Measurements from ENCODE around the gene CNTNAP2. TPM values are rescaled to one million over a fixed set of nuclear protein-coding genes. Genes with fewer than 3 reads are reported as not detected.

The CNTNAP2 gene
- total and polyA plus RNA-seq, 4 donors, result 0.14 to 2.3 (median 1.1) TPM

- Histone ChIP-seq H3K36me3 (ENCODE audit: control insufficient read depth in 4 of 4, insufficient read depth in 3 of 4, low read depth in 1 of 4, low read length in 3 of 4) (no peaks in the 10 kb centered on the region), H3K27ac (ENCODE audit: low read depth in 1 of 2, low read length in 2 of 2) (no peak overlapping the region), H3K9ac (ENCODE audit: low read depth in 1 of 2, low read length in 2 of 2) (no peak overlapping the region), H3K27me3 (ENCODE audit: control insufficient read depth in 4 of 4, insufficient read depth in 4 of 4, low read length in 3 of 4) (peaks cover 0 to 3% (median 0%) of the 10 kb centered on the region in 4 donors), H3K4me3 (ENCODE audit: low read depth in 1 of 3, low read length in 3 of 3) (no peak overlapping the region), H3K9me3 (ENCODE audit: control insufficient read depth in 4 of 4, low read length in 3 of 4) (no peaks in the 10 kb centered on the region), H3K4me1 (ENCODE audit: control insufficient read depth in 4 of 4, insufficient read depth in 4 of 4, low read length in 3 of 4) (no peaks in the 10 kb centered on the region)
- DNase-seq (ENCODE audit: low spot score), result no peak
- WGBS, result 53% methylated on average over 5 of the region's 5 CpGs
- TF ChIP-seq NR2F2 (IDR thresholded peaks at IDR 0.05) (no peak), ATF3 (IDR thresholded peaks at IDR 0.05) (no peak), ZBTB33 (IDR thresholded peaks at IDR 0.05) (no peak), HNF4A (conservative IDR thresholded peaks at IDR 0.05) (no peak), YY1 (IDR thresholded peaks at IDR 0.05) (no peak), SP1 (IDR thresholded peaks at IDR 0.05) (no peak), JUND (IDR thresholded peaks at IDR 0.05) (no peak), RAD21 (IDR thresholded peaks at IDR 0.05) (no peak), FOXA2 (IDR thresholded peaks at IDR 0.05) (no peak), GABPA (IDR thresholded peaks at IDR 0.05 in 1 of 2, conservative IDR thresholded peaks at IDR 0.05 in 1 of 2) (no peak)
Observed at GRCh38 chr7:147584771-147585193, 1468.2 kb downstream of the CNTNAP2 start.

GRCh38 chr7:147586110-147586509 lies 1469.5 kb downstream of the CNTNAP2 start:
- WGBS, result 32% methylated on average over 1 of the region's 1 CpG
- H3K9ac ChIP-seq (ENCODE audit: low read depth in 1 of 2, low read length in 2 of 2), result no peak overlapping the region
- TF ChIP-seq FOXA2 (IDR thresholded peaks at IDR 0.05) (no peak), YY1 (IDR thresholded peaks at IDR 0.05) (no peak), NR2F2 (IDR thresholded peaks at IDR 0.05) (no peak), JUND (IDR thresholded peaks at IDR 0.05) (no peak), RXRA (IDR thresholded peaks at IDR 0.05) (no peak), HNF4A (conservative IDR thresholded peaks at IDR 0.05) (no peak), REST (IDR thresholded peaks at IDR 0.05) (no peak), GABPA (IDR thresholded peaks at IDR 0.05 in 1 of 2, conservative IDR thresholded peaks at IDR 0.05 in 1 of 2) (no peak), ATF3 (IDR thresholded peaks at IDR 0.05) (no peak), RAD21 (IDR thresholded peaks at IDR 0.05) (no peak), HNF4G (IDR thresholded peaks at IDR 0.05) (no peak), EGR1 (IDR thresholded peaks at IDR 0.05; ENCODE audit: low read depth in 2 of 2) (no peak), FOXA1 (IDR thresholded peaks at IDR 0.05) (no peak), TAF1 (conservative IDR thresholded peaks at IDR 0.05) (no peak), SP1 (IDR thresholded peaks at IDR 0.05) (no peak), ZBTB33 (IDR thresholded peaks at IDR 0.05) (no peak)
- TF ChIP-seq, protein P1, sequence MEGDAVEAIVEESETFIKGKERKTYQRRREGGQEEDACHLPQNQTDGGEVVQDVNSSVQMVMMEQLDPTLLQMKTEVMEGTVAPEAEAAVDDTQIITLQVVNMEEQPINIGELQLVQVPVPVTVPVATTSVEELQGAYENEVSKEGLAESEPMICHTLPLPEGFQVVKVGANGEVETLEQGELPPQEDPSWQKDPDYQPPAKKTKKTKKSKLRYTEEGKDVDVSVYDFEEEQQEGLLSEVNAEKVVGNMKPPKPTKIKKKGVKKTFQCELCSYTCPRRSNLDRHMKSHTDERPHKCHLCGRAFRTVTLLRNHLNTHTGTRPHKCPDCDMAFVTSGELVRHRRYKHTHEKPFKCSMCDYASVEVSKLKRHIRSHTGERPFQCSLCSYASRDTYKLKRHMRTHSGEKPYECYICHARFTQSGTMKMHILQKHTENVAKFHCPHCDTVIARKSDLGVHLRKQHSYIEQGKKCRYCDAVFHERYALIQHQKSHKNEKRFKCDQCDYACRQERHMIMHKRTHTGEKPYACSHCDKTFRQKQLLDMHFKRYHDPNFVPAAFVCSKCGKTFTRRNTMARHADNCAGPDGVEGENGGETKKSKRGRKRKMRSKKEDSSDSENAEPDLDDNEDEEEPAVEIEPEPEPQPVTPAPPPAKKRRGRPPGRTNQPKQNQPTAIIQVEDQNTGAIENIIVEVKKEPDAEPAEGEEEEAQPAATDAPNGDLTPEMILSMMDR (IDR thresholded peaks at IDR 0.05; ENCODE audit: low read depth, low read length, missing input control), result no peak
- TF ChIP-seq, protein P2, sequence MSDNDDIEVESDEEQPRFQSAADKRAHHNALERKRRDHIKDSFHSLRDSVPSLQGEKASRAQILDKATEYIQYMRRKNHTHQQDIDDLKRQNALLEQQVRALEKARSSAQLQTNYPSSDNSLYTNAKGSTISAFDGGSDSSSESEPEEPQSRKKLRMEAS (IDR thresholded peaks at IDR 0.05), result no peak

More at GRCh38 chr7:147586110-147586509, 1469.5 kb downstream of the CNTNAP2 start:
- Histone ChIP-seq H3K4me3 (ENCODE audit: low read depth in 1 of 3, low read length in 3 of 3) (no peak overlapping the region), H3K27me3 (ENCODE audit: control insufficient read depth in 4 of 4, insufficient read depth in 4 of 4, low read length in 3 of 4) (peaks cover 0 to 3% (median 0%) of the 10 kb centered on the region in 4 donors), H3K27ac (ENCODE audit: low read depth in 1 of 2, low read length in 2 of 2) (no peak overlapping the region), H3K9me3 (ENCODE audit: control insufficient read depth in 4 of 4, low read length in 3 of 4) (no peaks in the 10 kb centered on the region), H3K4me1 (ENCODE audit: control insufficient read depth in 4 of 4, insufficient read depth in 4 of 4, low read length in 3 of 4) (no peaks in the 10 kb centered on the region), H3K36me3 (ENCODE audit: control insufficient read depth in 4 of 4, insufficient read depth in 3 of 4, low read depth in 1 of 4, low read length in 3 of 4) (no peaks in the 10 kb centered on the region)
- no peak for DNase-seq (ENCODE audit: low spot score)
